GM18520 (cell line): ENCODE data around the gene SH3BGR.

Source experiments
- ATAC-seq: cut with Tn5 transposase; IDR thresholded peaks from one replicate; pipeline ENCODE4 v1.9.1; 2021; ENCODE audit not compliant: unreplicated experiment

Gene SH3BGR

DNA sequence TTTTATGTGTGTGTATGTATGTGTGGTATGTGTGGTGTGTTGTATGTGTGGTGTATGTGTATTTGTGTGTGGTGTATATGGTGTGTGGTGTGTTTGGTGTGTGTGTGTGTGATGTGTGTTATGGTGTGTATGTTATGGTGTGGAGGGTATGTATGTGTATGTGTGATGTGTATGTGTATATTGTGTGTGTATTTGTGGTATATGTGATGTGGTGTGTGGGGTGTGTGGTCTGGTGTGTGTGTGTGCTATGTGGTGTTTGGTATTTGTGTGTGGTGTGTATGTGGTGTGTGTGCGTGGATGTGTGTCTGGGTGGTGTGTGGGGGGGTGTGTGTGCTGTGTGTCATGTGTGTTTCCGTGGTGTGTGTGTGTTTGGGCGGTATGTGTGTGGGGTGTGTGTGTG, 59.3 kb downstream of the SH3BGR start:
- no peak for ATAC-seq

DNA sequence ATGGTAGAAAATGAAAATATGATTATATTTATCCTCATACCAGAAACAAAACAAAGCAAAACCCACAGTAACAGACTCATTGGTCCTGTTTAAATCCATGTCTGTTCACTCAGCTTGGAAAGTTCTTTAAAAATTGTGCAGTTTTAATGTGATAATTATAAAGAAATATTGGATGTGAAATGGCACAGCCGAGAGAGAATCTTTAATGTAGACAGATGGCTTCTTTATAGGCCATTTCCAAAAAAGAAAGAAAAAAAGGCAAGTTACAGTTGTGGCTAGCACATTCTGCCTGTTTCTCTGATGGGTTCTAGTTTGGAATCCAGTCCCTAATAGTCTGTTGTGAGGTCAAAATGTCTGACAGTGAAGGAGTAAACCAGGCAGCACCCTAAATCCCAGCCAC, 62.0 kb downstream of the SH3BGR start:
- no peak for ATAC-seq

DNA sequence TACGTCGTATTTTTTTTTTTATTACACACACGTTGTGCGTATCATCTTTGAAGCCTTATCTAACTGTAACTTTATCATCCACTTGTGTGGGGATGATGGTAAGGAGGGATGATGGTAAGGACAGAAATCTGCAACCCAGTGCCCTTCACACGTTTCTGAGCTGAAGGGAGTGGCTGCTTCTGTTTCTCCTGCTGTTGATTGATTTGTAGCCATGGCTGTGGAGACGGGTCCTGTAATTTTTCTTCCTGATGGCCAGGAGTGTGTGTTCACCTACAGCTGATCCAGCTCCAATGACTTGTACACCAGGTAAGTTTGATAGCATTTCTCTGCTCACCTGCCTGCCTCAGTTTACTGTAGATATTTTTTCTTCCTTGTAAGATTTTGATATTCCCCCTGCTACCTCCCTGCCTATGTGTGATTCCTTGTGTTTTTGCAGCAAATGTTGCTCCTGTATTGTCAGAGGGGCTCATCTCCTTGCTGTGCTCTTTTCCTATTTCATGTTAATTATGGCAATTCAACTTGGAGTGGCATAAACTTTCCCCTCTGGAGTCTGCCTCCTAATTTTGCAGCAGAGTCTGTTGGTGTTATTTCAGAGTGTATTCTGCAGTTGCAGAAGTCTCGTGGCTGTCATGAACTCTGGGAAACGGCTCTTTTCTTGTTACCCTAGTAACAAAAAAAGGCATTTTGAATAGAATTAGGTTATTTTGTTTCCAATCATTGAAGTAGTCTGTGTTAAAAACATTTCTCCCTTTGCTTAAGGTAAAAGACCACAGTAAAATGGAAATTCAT, 64.1 kb downstream of the SH3BGR start:
- no peak for ATAC-seq

GRCh38 chr21:39518055-39518846, 66.5 kb downstream of the SH3BGR start:
- ATAC-seq: peak; percentile 46

DNA sequence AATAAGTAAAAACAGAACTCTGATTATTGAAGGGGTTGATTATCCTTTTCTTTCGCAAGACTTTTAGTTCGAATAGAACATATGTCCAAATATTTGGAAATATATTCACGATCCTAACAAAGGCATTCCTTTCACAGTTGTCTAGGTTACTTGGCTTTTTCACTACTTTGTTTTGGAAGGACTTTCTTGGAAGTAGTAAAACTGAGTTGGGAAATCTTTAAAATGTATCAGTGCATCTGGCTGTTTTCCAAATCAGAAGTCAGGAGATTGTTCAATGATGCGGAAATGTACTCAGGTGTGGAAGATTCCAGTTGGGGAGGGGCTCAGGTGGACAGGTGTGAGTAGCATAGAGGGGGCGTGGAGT, 67.1 kb downstream of the SH3BGR start:
- no peak for ATAC-seq

GRCh38 chr21:39519835-39520234, 68.1 kb downstream of the SH3BGR start:
- ATAC-seq: no peak

DNA sequence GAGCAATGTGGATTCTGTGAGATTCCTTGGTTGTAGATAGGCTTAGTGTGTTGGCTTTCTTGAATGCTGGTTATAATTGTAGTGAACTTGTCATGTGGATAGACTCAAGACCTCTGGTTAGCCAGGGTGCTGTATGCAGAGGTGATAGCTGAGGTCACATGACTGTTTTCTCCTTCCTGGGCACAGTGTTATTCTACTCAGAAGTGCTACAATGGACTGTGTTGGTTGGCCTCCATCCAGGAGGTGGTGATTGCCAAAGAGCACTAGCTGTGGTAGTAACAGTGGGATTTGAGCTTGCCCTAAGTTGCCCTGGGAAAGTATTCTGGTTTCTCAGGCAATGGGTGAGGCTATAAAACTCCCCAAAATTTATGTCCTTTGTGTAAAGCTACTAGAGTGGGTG, 71.6 kb downstream of the SH3BGR start:
- no peak for ATAC-seq

GRCh38 chr21:39523915-39524314, 72.1 kb downstream of the SH3BGR start:
- no peak for ATAC-seq

DNA sequence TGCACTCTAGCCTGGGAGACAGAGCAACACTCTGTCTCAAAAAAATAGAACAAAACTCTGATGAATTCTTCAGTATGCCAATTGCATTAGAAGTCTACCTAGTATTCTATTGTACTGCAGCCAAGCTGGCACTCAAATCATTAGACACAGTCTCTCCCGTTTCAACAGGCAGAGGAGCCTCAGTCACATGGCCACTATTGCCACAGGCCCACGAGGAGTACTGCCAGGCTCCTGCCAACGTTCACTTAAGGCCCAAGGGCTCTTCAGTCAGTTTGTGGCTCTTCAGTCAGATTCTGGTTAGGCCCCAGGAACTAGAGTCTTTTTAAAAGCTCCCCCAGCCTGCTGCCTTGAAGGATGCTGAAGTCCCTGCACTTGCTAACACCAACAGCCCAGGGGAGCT, 73.4 kb downstream of the SH3BGR start:
- ATAC-seq: no peak

DNA sequence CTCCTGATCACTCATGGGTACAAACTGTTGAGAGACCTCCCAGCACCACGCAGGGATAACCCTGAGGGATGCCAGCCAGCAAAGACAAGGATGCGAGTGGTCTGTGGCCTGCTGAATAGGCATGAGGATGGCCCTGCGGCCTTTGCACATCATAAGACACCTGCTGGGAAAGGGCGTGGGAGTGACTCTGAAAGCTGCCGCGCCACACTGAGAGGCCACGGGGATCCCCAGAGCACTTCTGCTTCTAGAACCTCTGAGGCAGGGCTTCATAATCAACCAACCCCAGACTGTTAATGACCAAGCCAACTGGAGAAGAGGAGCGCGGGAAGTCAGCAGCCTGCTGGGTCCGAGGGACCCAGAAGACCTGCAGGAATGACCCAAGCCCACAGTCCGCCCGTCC, 73.8 kb downstream of the SH3BGR start:
- no peak for ATAC-seq

DNA sequence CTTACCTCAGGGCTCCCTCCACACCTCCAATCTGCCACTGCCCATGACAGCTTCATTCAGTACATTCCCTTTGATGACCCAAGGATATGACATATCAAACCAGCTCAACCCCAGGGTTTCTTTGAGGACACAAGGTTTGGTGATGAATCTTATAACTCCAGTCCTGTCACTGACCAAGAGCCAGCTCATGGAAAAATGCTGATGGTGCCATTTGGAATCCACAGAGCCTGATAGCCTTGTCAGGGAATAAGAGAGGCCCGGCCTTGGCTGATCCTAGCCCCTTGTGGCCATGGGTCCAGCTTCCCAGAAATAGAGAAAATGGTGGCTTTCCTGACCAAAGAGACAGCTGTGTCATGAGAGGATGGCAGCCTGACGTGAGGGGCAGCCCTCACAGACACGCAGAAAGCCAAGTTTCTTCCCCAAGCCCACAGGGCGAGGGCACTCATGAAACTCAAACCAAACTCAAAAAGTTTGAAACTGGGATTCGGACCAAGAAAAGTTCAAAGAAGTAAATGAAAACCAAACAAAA, 75.4 kb downstream of the SH3BGR start:
- ATAC-seq: no peak

- no peak for ATAC-seq
Observed at GRCh38 chr21:39527664-39528381, 76.1 kb downstream of the SH3BGR start.

- ATAC-seq: no peak
Observed at GRCh38 chr21:39529026-39529425, 77.3 kb downstream of the SH3BGR start.

DNA sequence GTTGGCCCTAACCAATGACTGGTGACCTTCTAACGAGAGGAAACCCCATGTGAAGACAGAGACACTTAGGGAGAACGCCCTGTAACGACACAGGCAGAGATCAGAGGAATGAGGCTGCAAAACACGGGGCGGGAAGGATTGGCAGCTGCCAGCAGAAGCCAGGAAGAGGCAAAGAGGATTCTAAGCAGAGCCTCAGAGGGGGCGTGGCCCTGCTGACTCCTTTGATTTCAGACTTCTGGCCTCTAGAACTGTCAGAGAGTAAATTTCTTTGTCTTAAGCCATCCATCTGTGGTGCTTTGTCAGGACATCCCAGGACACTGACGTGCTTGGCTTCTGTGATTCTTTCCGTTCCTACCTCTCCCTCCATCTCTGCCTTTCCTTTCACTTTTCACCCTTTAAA, 79.3 kb downstream of the SH3BGR start:
- no peak for ATAC-seq

GRCh38 chr21:39531840-39532239, 80.1 kb downstream of the SH3BGR start:
- no peak for ATAC-seq

- ATAC-seq: no peak
Observed at GRCh38 chr21:39533545-39534380, 82.0 kb downstream of the SH3BGR start.

DNA sequence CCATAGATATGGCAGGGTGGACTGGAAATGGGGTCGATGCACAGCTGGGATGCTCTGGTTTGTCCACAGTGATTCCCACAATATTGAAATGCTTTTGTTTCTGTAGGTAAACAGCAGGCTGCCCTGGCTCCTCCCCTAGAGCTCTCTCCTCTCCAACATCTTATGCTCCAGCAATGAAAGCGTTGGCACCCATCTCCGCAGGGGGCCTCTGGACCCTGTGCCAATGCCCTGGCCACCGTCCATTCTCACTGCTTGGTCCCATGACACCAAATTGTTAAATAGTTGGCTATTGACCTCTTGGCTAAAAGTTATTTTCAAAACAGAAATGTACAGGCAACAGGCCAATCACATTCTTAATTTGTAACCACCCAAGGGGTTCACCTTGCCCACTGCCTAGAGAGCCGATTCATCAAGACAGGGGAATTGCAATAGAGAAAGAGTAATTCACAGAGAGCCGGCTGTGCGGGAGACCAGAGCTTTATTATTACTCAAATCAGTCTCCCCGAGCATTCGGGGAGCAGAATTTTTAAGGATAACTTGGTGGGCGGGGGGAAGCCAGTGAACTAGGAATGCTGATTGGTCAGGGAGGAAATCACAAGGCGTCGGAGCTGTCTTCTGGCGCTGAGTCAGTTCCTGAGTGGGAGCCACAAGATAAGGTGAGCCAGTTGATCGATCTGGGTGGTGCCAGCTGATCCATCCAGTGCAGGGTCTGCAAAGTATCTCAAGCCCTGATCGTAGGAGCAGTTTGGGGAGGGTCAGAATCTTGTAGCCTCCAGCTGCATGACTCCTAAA, 84.1 kb downstream of the SH3BGR start:
- ATAC-seq: no peak

DNA sequence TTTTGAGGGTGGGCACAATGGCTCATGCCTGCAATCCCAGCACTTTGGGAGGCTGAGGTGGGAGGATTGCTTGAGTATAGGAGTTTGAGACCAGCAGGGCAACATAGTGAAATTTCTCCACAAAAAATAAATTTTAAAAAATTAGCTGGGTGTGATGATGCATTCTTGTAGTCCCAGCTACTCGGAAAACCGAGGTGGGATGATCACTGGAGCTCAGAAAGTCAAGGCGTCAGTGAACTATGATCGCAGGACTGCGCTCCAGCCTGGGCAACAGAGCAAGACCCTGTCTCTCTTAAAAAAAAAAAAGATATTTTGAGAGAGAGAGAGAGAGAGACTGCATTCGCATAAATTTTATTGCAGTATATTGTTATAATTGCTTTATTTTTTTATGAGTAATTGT, 85.1 kb downstream of the SH3BGR start:
- no peak for ATAC-seq

DNA sequence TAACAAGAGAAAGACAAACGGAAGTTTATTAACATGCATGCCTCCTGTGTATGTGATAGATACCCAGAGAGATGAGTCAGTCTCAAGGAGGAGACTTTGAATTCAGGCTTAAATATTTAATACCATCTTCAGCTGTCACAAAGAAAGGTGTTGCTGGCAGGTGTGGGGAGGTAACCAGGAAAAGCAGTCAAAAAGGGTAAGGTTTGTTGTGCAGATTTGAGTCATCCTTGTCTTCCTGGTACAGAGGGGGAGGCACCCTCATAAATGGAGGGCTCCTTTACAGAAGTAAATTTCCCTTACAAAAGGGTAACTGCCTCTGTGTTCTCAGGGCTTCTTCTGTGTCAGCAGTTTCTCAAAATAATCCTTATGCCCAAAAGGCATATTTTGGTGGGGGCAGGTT, 85.8 kb downstream of the SH3BGR start:
- ATAC-seq: no peak

GRCh38 chr21:39538453-39539042, 86.8 kb downstream of the SH3BGR start:
- no peak for ATAC-seq
